ENCODE data around the gene DAB1. TPM values are rescaled to one million over a fixed set of nuclear protein-coding genes. Genes with fewer than 3 reads are reported as not detected.

Gene DAB1
- total RNA-seq, 1 donor from 2014 or later, result 0.27 TPM

GRCh38 chr1:57142169-57142568, 281.7 kb downstream of the DAB1 start:
- no peaks in the 10 kb centered on the region for H3K9me3 Mint-ChIP-seq (ENCODE audit: unreplicated experiment)
- peaks cover 9% of the 10 kb centered on the region for H3K27me3 Mint-ChIP-seq (ENCODE audit: unreplicated experiment)
- no peak overlapping the region for H3K27ac Mint-ChIP-seq (ENCODE audit: unreplicated experiment)
- TF ChIP-seq CTCF (IDR thresholded peaks at IDR 0.05), result no peak
- no peaks in the 10 kb centered on the region for H3K4me1 Mint-ChIP-seq (ENCODE audit: unreplicated experiment)
- no peak for DNase-seq (ENCODE audit: extremely low spot score, unreplicated experiment)
- H3K36me3 Mint-ChIP-seq (ENCODE audit: unreplicated experiment), result no peaks in the 10 kb centered on the region
- no peak overlapping the region for H3K4me3 Mint-ChIP-seq (ENCODE audit: unreplicated experiment)

GRCh38 chr1:57138432-57139078, 285.3 kb downstream of the DAB1 start:
- H3K27ac Mint-ChIP-seq (ENCODE audit: unreplicated experiment), result no peak overlapping the region
- H3K36me3 Mint-ChIP-seq (ENCODE audit: unreplicated experiment), result no peaks in the 10 kb centered on the region
- H3K4me1 Mint-ChIP-seq (ENCODE audit: unreplicated experiment), result peaks cover 1% of the 10 kb centered on the region
- H3K9me3 Mint-ChIP-seq (ENCODE audit: unreplicated experiment), result no peaks in the 10 kb centered on the region
- no peak for DNase-seq (ENCODE audit: extremely low spot score, unreplicated experiment)
- H3K4me3 Mint-ChIP-seq (ENCODE audit: unreplicated experiment), result no peak overlapping the region
- peaks cover 16% of the 10 kb centered on the region for H3K27me3 Mint-ChIP-seq (ENCODE audit: unreplicated experiment)
- TF ChIP-seq CTCF (IDR thresholded peaks at IDR 0.05), result no peak

- no peak for DNase-seq (ENCODE audit: extremely low spot score, unreplicated experiment)
- Mint-ChIP-seq H3K4me3 (ENCODE audit: unreplicated experiment) (no peak overlapping the region), H3K4me1 (ENCODE audit: unreplicated experiment) (peaks cover 3% of the 10 kb centered on the region), H3K27ac (ENCODE audit: unreplicated experiment) (no peak overlapping the region), H3K9me3 (ENCODE audit: unreplicated experiment) (no peaks in the 10 kb centered on the region), H3K36me3 (ENCODE audit: unreplicated experiment) (no peaks in the 10 kb centered on the region), H3K27me3 (ENCODE audit: unreplicated experiment) (peaks cover 16% of the 10 kb centered on the region)
- TF ChIP-seq CTCF (IDR thresholded peaks at IDR 0.05), result no peak
Measured at GRCh38 chr1:57137980-57138379, 285.9 kb downstream of the DAB1 start.

GRCh38 chr1:57134803-57135202, 289.1 kb downstream of the DAB1 start:
- no peak for DNase-seq (ENCODE audit: extremely low spot score, unreplicated experiment)
- no peak overlapping the region for H3K27ac Mint-ChIP-seq (ENCODE audit: unreplicated experiment)
- H3K36me3 Mint-ChIP-seq (ENCODE audit: unreplicated experiment), result no peaks in the 10 kb centered on the region
- no peaks in the 10 kb centered on the region for H3K9me3 Mint-ChIP-seq (ENCODE audit: unreplicated experiment)
- peaks cover 16% of the 10 kb centered on the region for H3K27me3 Mint-ChIP-seq (ENCODE audit: unreplicated experiment)
- H3K4me3 Mint-ChIP-seq (ENCODE audit: unreplicated experiment), result no peak overlapping the region
- peaks cover 3% of the 10 kb centered on the region for H3K4me1 Mint-ChIP-seq (ENCODE audit: unreplicated experiment)
- TF ChIP-seq CTCF (IDR thresholded peaks at IDR 0.05), result no peak

GRCh38 chr1:57133686-57134085, 290.2 kb downstream of the DAB1 start:
- H3K27ac Mint-ChIP-seq (ENCODE audit: unreplicated experiment), result no peak overlapping the region
- H3K36me3 Mint-ChIP-seq (ENCODE audit: unreplicated experiment), result no peaks in the 10 kb centered on the region
- H3K4me3 Mint-ChIP-seq (ENCODE audit: unreplicated experiment), result no peak overlapping the region
- H3K27me3 Mint-ChIP-seq (ENCODE audit: unreplicated experiment), result peaks cover 16% of the 10 kb centered on the region
- no peaks in the 10 kb centered on the region for H3K9me3 Mint-ChIP-seq (ENCODE audit: unreplicated experiment)
- TF ChIP-seq CTCF (IDR thresholded peaks at IDR 0.05), result no peak
- DNase-seq (ENCODE audit: extremely low spot score, unreplicated experiment), result no peak
- H3K4me1 Mint-ChIP-seq (ENCODE audit: unreplicated experiment), result peaks cover 3% of the 10 kb centered on the region

Measured in osteocyte (in vitro differentiated cells).